ENCODE data around the gene SYTL5.
"Not testable (repeated sequence)": the region's sequence is repeated elsewhere in the genome, so short reads cannot be mapped to it uniquely, and the experiment has no call there.

Gene SYTL5

DNA sequence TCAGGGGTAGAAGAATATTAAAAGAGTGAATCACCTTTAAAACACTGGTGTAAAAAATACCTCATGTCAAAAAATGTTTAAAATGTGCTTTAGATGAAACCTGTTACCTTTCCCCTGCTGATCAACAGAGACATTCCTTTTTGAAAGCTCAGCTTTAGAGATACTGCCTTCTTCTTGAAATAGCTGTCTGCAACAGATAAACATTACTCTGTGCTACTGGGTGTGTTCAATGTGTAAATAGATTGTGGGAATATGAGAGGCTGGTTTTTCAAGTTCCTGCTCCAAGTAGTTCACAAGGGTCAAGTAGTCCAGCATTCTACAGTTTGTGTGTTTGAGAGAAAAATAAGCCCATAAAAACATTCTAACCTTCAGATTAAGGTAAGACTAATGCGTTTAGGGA lies at the start of gene SYTL5:
Gene SYTL5, plus strand, starts transcription at position 263 of the 400 bp plus-strand sequence. CDS start 27,337 bp downstream, outside the sequence.
- in situ Hi-C loops (cut with HindIII; ENCODE audit: low pct_unique_long_range_greater_than_20kb, low sequenced_read_pairs), result no loop called here
- TF ChIP-seq JUND (IDR thresholded peaks at IDR 0.05; ENCODE audit: low read depth), result no peak
- no peak for DNase-seq (ENCODE audit: low read depth in 1 of 2, low spot score in 1 of 2)

DNA sequence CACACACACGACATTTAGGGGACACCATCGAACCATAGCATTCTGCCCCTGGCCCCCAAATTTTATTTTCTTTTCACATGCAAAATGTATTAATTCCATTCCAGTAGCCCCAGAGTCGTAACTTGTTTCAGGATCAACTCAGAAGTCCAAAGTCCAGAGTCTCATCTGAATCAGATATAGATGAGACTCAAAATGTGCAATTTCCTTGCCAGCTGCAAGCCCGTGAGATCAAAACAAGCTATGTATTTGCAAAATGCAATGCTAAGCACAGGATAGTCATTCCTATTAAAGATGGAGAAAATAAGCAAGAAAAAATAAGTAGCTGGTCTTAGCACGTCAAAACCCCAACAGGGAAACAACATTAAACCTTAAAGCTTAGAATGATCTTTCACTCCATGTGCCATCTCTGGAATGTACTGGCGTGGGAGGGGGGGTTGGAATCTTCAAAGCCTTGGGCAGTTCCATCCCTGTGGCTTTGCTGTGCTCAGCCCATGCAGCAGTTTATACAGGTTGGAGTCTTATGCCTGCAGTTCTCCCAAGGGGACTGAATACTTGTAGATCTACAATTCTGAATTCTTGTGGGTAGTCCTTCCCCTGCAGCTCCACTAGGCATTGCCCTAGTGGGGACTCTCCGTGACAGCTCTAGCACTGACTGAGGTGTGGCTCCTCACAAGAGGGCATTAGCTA lies 47.7 kb upstream of the SYTL5 start:
- DNase-seq (ENCODE audit: low read depth in 1 of 2, low spot score in 1 of 2), result no peak
- TF ChIP-seq JUND (IDR thresholded peaks at IDR 0.05; ENCODE audit: low read depth), result no peak
- in situ Hi-C loops (cut with HindIII; ENCODE audit: low pct_unique_long_range_greater_than_20kb, low sequenced_read_pairs), result no loop called here

DNA sequence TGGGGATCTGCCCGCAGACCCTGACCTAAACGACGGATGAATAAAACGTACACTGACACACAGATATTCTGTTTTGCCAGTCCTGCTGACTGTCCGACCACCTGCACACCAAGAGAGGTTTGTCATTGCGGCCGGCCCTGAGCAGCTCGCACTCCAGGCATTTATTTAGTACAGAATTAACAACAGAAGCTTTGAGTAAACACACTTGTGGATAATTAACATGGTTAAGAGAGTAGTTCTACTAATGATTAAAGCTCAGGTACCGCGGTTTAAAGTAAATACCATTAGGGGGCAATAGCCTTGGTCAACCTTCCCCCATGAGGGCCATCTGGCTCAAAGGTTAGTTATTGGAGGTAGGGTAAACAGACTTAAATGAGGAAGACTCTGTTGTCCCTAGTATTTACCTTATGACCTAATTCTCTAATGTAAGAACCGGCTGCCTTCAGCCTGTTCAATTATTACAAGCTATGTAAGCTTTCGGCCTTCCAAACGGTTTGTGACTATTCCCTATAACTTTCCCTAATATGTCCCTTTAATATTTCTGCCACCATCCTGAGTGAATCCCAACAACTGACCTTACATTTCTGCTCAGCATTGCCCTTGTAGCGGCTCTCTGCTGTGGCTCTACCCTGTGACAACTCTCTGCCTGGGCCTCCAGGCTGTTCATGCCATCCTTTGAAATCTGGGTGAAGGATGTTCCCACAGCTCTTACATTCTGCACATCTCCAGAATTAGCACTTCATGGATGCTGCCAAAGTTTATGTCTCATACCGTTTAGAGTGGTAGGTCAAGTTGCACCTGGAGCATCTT lies 46.9 kb upstream of the SYTL5 start:
- TF ChIP-seq JUND (IDR thresholded peaks at IDR 0.05; ENCODE audit: low read depth), result no peak
- DNase-seq (ENCODE audit: low read depth in 1 of 2, low spot score in 1 of 2), result no peak
- in situ Hi-C loops (cut with HindIII; ENCODE audit: low pct_unique_long_range_greater_than_20kb, low sequenced_read_pairs), result no loop called here

DNA sequence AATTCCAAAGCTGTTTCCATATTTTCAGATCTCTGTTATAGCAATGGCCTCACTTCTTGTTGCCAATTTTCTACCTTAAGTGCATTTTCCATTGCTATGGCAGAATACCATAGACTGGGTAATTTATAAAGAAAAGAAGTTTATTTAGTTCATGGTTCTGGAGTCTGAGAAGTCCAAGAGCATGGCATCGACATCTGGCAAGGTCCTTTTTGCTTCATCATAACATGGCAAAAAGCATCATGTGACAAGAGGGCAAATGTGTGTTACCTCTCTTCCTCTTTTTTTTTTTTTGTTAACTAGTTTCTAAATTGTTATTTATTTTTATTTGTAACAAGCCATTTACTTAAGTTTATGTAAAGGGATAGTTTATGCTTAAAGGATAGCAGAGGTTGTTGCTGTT lies 45.2 kb upstream of the SYTL5 start:
- in situ Hi-C loops (cut with HindIII; ENCODE audit: low pct_unique_long_range_greater_than_20kb, low sequenced_read_pairs), result no loop called here
- TF ChIP-seq JUND (IDR thresholded peaks at IDR 0.05; ENCODE audit: low read depth), result no peak
- no peak for DNase-seq (ENCODE audit: low read depth in 1 of 2, low spot score in 1 of 2)

DNA sequence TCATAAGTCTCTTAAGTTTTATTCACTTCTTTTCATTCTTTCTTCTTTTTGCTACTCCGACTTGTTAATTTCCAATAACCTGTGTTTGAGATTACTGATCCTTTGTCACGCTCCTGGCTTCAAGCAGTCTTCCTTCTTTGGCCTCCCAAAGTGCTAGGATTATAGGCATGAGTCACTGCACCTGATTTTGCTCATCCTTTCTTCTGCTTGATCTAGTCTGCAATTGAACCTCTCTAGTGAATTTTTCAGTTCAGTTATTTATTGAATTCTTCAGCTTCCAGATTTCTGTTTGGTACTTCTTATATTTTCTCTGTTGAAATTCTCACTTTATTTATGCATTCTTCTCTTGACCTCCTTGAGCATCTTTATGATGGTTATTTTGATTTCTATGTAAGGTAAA lies 38.6 kb upstream of the SYTL5 start:
- DNase-seq (ENCODE audit: low read depth in 1 of 2, low spot score in 1 of 2), result no peak
- TF ChIP-seq JUND (IDR thresholded peaks at IDR 0.05; ENCODE audit: low read depth), result no peak
- in situ Hi-C loops (cut with HindIII; ENCODE audit: low pct_unique_long_range_greater_than_20kb, low sequenced_read_pairs), result no loop called here

DNA sequence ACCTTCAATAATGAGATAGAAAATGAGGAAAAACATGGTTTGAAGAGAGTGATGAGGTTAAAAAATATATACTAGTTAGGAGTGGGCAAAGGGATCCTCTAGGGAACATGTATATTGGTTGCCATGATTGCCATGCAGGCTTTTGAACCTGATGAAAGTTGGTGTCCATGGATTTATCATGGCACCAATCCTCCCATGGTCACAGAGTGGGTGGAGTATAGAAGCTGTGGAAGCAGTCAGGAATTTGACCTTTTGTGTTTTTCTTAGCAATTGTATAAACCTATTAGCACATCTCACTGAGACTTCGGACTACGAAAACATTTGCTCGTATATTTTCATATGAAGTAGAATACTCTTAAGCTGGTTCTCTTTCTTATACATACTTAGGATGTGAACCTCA lies 30.9 kb upstream of the SYTL5 start:
- no peak for DNase-seq (ENCODE audit: low read depth in 1 of 2, low spot score in 1 of 2)
- in situ Hi-C loops (cut with HindIII; ENCODE audit: low pct_unique_long_range_greater_than_20kb, low sequenced_read_pairs), result no loop called here
- no peak for TF ChIP-seq JUND (IDR thresholded peaks at IDR 0.05; ENCODE audit: low read depth)

DNA sequence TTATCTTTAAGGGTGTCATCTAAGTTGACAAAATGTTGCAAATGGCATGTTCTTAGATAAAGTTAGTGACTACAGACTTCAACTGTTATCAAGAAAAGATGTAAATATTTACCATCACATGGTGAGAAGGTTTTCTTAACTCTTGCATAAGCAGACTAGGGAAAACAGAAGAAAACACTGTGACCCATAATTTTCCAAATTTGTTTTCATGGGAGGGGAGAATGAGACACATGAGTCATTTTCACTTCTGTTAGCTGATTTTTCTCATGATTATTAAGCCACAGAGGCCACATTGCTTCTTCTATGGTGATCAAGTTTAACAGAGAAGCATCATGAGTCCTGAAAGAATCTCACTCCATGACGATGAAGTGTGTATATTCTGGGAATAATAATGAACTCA lies 30.2 kb upstream of the SYTL5 start:
- DNase-seq (ENCODE audit: low read depth in 1 of 2, low spot score in 1 of 2), result no peak
- in situ Hi-C loops (cut with HindIII; ENCODE audit: low pct_unique_long_range_greater_than_20kb, low sequenced_read_pairs), result no loop called here
- TF ChIP-seq JUND (IDR thresholded peaks at IDR 0.05; ENCODE audit: low read depth), result no peak

DNA sequence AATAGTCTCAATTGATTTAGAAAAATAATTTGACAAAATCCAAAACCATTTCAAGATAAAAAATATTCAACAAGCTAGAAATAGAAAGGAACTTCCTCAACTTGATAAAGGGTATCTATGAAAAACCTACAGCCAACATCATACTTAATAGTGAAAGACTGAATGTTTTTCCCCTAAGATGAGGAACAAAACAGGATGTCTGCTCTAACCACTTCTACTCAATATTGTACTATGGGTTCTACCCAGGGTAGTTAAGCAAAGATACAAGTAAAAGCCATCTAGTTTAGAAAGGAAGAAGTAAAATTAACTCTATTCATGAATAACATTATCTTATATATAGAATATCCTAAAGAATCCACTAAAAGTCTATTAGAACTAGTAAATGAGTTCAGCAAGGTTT lies 21.5 kb upstream of the SYTL5 start:
- in situ Hi-C loops (cut with HindIII; ENCODE audit: low pct_unique_long_range_greater_than_20kb, low sequenced_read_pairs), result no loop called here
- no peak for TF ChIP-seq JUND (IDR thresholded peaks at IDR 0.05; ENCODE audit: low read depth)
- DNase-seq (ENCODE audit: low read depth in 1 of 2, low spot score in 1 of 2), result no peak

DNA sequence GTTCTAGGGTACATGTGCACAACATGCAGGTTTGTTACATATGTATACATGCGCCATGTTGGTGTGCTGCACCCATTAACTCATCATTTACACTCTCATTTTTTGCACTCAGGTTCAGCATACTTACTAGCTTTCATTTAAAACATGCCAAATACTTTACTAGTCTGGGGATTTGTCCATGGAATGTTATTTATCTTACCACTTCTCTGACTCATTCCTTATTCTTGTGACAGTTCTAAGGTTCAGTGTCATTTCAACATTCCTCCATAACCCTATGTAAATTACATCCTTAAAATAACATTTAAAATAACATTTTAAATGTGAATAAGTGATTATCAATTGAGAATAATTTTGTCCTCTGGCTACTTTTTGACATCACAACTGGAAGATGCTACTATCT lies 19.5 kb upstream of the SYTL5 start:
- TF ChIP-seq JUND (IDR thresholded peaks at IDR 0.05; ENCODE audit: low read depth), result no peak
- in situ Hi-C loops (cut with HindIII; ENCODE audit: low pct_unique_long_range_greater_than_20kb, low sequenced_read_pairs), result no loop called here
- DNase-seq (ENCODE audit: low read depth in 1 of 2, low spot score in 1 of 2), result no peak

DNA sequence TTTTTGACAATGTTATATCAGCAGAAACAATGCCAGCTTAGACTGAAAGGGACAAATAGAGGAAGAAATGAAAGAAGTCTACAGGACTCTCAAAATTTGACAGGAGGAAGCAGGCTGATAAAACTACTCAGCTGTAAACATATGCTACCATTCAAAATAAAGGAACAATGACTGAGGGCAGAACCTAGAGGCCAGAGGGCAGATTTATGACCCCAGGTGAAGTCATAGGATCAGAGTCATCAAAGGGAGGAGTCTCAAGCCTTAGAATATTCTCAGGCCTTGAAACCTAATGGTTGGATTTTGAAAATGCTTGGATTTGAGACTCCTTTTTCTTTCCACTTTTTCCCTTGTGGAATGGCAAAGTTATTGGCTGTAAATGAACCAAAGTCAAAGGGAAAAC lies 17.0 kb upstream of the SYTL5 start:
- no peak for DNase-seq (ENCODE audit: low read depth in 1 of 2, low spot score in 1 of 2)
- TF ChIP-seq JUND (IDR thresholded peaks at IDR 0.05; ENCODE audit: low read depth), result no peak
- in situ Hi-C loops (cut with HindIII; ENCODE audit: low pct_unique_long_range_greater_than_20kb, low sequenced_read_pairs), result no loop called here

DNA sequence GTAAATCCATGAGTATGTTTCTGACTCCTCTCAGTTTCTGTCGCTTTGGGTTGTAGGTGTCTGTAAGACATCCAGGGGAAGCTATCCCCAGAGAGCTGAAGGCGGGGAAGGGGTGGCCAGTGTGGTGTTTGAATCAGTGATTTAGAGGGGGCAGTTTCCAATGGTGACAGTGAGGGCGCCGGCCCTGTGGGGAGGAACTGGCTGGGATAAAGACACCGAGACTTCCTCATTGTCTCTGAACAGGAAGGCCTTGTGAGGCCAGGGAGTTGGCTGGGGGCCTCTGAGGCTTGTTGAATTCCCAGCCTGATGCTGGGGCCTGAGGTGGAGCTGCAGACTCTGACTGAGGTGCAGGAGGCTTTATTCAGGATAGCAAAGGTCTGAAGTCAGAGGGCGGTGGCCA lies 15.1 kb upstream of the SYTL5 start:
- in situ Hi-C loops (cut with HindIII; ENCODE audit: low pct_unique_long_range_greater_than_20kb, low sequenced_read_pairs); DNase-seq (ENCODE audit: low read depth in 1 of 2, low spot score in 1 of 2): not testable (repeated sequence)

DNA sequence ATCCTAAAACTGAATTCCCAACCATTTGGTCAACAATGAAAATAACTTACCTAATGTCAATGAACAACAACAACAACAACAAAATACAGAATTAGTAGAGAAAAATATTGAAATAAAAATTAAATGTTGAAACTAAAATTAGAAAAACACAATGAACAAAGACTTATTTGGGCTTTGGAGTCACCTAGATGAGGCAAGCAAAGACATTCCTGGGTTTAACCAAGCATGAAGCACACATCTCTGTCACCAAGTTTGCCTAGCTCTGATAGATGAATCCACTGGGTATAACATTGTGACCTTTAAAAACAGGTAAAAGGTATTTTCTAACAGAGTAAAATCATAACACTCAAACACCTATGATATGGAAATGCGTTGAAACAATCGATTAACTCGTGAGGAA lies 13.2 kb upstream of the SYTL5 start:
- TF ChIP-seq JUND (IDR thresholded peaks at IDR 0.05; ENCODE audit: low read depth), result no peak
- DNase-seq (ENCODE audit: low read depth in 1 of 2, low spot score in 1 of 2), result no peak
- in situ Hi-C loops (cut with HindIII; ENCODE audit: low pct_unique_long_range_greater_than_20kb, low sequenced_read_pairs), result no loop called here

DNA sequence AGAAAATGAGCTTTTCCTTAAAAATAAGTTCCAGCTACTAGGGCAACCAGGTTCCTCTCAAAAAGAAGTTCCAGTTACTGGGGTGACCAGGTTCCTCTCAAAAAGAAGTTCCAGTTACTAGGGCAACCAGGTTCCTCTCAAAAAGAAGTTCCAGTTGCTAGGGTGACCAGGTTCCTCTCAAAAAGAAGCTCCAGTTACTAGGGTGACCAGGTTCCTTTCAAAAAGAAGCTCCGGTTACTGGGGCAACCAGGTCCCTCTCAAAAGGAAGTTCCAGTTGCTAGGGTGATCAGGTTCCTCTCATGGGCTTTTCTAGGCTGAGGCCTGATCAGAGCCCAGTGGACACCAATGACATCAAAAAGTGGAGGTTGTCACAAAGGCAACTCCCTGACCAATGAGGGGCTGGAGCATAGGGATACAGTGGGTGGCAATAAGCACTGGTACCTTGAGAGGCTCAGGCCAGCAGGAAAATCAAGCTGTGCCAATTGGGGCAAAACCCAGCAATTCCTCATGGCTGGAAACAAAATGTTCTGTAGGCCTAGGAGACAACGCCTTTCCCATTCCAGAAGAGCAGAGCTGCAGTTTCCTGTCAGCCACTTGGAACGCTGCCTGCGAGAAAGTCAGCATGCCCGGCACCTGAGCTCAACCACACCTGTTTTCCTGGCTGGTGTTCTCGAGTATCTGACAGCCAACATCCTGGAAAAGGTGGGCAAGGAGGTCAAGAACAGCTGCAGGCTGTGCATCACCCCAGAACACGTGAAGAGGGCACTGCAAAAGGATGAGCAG lies 12.3 kb upstream of the SYTL5 start:
- DNase-seq (ENCODE audit: low read depth in 1 of 2, low spot score in 1 of 2), result peak in 1 of 2 experiments; percentile 65
- in situ Hi-C loops (cut with HindIII; ENCODE audit: low pct_unique_long_range_greater_than_20kb, low sequenced_read_pairs), result no loop called here
- TF ChIP-seq JUND (IDR thresholded peaks at IDR 0.05; ENCODE audit: low read depth), result no peak
